Right forelimb (tissue), 1 donor: ENCODE data around the gene CHIA.

Experiments
- DNase-seq: peaks from one replicate; pipeline ENCODE4 v3.0.0-alpha.2; 2018

The CHIA gene

GRCh38 chr1:111290630-111291029, at the start of gene CHIA:
Gene CHIA, plus strand, starts transcription at chr1:111290851. Its CDS starts 19,617 bp downstream, at chr1:111310468.
- no peak for DNase-seq

DNA sequence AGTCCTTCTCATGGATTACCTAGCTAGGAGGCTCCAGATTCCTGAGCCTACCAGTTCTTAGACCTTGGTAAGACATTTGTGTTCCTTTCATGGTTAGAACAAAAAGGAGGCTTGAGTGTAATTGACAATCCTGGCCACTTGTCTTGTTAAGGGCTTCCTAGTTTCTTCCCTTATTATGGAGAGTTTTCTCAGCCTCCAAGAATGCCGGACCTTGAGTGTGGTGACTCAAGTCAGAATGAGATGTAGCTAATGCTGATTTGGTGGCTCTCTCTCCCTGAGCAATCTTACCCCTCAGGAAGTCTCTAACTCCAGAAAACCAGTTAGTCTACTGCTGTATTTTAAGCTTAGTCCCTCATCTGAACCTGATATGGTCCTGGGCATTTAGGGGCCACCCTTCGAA, 48.9 kb upstream of the CHIA start:
- DNase-seq, result no peak

DNA sequence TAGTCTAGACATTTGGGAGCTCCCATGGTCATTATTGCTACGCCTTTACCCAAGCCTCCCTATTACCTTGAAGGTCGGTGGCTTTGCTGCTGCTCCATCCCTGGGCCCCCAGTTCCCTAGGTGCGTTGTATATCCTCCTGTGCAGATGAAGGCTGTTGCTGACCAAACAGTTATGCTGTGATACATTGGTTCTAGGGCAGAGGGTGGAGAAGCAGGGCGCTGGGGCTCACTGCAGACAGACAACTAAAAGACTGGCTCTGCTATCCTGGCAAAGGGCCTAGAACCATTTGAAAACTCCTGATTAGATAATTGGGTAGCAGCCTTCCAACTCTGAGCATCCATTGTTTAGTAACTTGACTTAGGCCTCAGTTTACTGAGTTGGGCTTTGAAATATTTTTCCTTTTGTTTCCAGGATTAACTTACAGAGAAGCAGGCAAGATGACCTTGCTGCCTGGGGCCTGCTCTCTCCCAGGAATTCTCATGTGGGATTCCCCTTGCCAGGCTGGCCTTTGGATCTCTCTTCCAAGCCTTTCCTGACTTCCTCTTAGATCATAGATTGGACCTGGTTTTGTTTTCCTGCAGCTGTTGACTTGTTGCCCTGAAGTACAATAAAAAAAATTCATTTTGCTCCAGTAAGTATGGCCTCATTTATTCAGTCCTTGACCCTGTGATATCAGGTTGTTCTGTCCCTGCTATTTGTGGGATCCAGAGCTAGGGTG, 47.7 kb upstream of the CHIA start:
- no peak for DNase-seq

- DNase-seq, result no peak
These were observed 43.4 kb upstream of the CHIA start for GRCh38 chr1:111247125-111247838.

- no peak for DNase-seq
These were observed 40.7 kb upstream of the CHIA start for GRCh38 chr1:111249960-111250359.

DNA sequence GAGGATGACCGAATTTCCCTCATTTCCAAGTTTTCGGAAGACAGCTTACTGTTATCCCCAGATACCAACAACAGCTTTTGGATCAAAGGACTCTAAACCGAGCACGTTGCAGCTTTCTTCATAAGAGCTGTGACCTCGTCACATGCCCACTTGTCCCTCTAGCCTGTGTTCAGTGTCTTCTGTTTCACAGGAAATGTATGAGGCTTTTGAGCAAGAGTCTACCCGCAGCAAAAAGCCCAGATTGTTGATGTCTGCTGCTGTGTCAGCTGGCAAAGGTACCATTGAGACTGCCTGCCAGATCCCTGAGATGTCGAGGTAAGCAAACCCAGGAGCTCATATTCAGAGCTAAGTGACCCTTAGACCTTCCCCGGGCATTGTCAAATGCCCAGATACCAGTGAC, 39.1 kb upstream of the CHIA start:
- no peak for DNase-seq

DNA sequence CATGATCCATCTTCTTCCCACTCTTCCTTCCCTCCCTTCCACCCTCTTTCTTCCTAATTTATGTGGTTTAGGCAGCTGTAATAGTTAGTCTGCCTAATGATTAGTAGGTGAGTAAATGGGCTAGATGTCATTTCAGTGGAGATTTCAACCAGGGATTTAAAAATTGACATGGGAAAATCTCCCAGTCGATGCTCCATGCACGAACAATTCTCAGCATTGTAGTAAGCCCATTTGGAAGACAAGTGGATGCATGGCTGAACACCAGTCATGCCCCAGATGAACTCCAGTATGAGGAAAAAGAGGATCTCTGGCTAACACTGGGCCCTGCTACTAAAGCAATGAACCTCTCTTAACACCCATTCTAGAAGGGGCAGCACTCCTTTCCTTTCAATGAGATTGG, 37.9 kb upstream of the CHIA start:
- no peak for DNase-seq

DNA sequence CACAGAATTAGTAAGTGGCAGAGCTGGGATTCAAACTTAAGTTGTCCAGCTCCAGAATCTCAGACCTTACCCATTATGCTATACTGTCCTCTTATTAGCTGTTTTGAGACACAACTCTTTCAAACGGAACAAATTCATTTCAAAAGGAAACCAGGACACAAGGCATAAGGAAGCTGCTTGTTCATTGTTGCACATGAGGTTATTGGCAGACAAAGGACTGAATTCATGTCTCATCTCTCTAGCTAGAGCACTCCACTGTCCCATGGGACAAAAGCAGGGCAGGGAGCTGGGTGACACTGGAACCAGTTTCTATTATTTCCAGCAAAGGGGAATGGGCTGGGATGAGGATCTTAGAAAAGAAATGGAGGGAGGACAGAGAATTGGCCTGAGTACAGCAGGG, 36.8 kb upstream of the CHIA start:
- DNase-seq, result no peak

GRCh38 chr1:111256988-111257658, 33.5 kb upstream of the CHIA start:
- DNase-seq, result no peak

DNA sequence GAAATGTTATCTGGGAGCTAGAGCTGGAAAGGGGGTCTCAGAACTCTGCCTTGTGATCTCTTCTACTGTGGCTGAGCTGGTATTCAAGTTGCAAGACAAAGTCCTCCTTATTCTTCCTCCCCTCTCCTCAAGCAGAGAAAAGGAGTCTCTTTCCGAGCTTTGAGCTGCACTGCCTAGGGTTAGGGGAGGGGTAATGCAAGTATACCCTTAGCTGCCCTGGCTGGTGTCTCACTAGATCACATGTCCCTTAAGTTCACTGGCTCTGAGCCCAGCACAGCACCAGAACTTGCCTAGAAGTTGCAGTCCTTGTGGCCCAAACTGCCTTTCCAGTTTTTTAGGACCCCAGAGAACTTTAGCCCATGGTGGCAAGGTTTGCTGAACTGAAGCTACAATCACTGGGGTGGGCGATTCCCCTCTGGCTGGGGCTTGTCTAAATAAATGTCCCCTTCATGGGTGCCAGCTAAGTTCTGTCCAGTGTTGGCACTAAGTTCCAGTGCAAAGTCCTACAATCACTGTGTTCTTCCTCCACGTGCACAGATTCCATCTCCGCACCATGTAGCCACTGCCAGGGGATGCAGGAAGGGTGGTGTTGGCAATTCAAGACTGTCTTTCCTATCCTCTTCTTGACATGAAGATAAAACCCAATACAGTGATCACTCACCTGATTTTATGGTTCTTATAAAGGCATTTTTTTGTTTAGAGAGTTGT, 22.7 kb upstream of the CHIA start:
- DNase-seq, result no peak

DNA sequence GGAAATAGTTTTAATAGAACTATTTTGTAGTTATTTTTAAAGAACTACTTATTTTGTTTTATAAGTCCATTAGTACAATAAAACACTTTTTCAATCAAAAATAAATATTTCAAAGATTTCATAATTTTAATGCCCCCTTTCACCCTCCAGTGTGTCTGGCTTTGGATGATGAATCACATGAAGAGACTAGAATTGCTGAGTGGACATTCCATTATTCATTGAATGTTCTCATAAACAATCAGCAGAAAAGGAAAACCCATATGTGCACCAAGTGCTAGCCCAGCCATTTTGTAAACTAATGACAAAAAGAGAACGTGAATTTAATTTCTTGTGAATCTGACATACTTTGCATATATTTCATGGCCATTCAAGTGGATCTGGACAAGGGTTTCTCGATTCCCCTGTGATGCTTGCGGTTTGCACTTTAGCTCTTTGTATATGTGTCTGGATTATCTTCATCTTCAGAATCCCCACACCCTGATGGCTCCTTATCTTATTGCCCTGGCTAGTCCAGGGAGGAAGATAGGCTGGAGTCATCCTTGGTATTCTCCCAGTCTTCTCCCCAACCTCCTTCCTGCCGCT, 20.7 kb upstream of the CHIA start:
- no peak for DNase-seq

- DNase-seq, result no peak
These were observed 19.7 kb upstream of the CHIA start for GRCh38 chr1:111270771-111271463.

- DNase-seq, result no peak
These were observed 19.2 kb upstream of the CHIA start for GRCh38 chr1:111271464-111271801.

DNA sequence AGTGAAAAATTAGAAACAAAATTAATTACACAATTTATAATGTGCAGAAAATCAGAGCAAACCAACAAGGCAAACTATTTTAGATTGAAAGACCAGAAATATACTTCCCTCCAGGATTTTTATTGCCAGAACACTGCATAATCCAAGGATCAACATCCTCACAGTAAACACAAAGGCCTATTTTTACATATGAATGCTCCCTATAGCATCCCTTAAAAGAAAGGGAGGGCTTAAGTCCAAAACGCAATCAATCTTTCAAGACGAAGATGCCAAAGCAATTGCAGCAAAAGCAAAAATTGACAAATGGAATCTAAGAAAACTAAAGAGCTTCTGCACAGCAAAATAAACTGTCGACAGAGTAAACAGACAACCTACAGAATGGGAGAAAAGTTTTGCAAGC, 18.6 kb upstream of the CHIA start:
- no peak for DNase-seq

GRCh38 chr1:111274653-111275052, 16.0 kb upstream of the CHIA start:
- DNase-seq, result no peak

DNA sequence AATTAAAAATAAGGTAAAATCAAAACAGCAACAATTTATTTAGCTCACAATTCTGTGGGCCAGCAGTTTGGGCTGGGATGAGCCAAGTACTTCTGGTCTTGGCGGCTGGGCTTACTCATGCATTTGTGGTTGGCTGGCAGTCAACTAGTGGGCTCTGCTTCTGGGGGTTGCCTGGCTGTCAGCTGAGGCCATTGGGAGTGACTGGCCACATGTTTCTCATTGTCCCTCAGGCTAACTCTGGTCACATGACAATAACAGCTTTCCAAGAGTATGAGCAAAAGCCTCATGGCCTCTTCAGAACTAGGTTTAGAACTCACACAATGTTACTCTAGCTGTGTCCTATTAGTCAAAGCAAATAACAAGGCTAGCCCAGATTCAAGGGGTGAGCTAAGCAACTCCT, 15.6 kb upstream of the CHIA start:
- no peak for DNase-seq

DNA sequence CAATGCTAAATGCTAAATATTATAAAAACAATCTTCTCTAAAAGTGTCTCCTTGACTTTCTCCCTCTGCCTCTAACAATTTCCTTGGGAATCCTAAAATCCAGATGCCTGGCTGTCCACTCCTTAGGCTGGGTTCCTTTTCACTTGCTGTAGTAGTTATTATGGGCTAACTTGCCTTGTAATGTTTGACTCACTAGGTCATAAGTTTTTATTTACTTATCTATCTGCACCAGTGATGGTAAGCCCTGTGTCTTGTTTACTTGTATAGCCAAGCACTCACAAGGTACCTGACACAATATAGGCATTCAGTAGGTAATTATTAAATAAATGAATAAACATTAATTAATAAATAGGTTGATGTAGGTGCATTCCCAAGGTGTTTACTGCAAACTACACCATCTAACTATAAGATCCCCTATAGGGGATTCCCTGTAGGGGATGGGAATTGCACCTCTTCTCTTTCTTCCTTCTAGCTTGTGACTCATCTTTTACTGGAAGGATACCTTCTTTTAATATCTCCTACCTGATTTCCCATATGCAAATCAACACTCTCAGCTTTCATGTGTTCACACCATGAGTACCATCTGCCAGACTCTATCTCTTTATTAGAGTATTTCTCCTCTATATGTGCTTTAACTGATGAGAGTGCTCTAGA, 14.7 kb upstream of the CHIA start:
- no peak for DNase-seq

DNA sequence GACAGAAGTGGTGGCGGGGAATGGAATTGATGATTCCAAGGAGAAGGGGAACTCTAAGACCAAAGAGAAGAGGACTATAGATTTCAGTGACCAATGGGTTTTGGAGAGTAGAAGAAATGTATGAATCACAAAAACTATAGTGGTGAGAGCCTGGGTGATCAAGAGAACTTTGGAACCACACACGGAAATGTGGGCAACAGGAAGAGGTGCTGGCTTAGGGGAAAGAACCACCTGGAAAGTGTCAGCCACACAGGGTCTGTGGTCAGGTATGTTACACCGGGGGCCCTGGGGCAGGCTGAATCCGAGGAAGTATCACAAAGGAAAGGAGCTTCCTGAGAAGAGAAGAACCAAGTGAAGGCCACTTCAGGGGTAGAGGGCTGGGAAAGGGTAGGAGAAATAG, 11.5 kb upstream of the CHIA start:
- DNase-seq, result no peak

GRCh38 chr1:111280267-111280666, 10.4 kb upstream of the CHIA start:
- DNase-seq, result no peak

GRCh38 chr1:111281411-111281810, 9.2 kb upstream of the CHIA start:
- no peak for DNase-seq

DNA sequence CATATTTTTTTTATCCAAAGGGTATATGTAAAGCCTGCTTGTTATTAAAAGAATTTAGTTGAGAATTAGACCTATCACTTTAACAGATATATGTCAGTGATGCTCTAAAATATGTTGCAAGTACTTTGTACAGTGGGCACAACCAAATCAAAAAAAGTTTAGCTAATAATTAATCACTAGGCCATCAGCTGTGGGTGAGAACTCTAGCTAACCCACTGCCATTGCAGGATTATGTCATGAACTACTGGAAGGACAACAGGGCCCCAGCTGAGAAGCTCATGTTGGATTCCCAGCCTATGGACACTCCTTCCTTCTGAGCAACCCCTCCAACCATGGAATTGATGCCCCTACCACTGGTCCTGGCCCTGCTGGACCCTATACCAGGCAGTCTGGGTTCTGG, 6.8 kb upstream of the CHIA start:
- no peak for DNase-seq

DNA sequence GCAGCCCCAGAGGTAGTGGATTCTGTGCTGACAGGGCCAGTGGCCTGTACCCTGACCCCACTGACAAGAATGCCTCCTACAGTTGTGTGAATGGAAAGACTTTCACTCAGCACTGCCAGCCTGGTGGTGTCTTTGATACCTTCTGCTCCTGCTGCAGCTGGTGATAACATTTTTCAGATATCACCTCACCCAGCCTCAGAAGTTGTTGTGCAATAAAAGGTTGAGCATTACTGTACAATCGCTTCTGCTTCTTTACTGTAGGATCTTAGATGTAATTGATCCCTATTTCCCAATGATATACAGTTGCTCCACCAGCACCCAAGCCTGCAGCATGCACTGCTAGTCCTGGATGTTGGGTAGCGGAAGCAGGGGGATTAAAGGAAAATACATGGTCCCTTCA, 4.8 kb upstream of the CHIA start:
- DNase-seq, result no peak
